ENCODE results near the gene IFI35.

Gene IFI35

GRCh38 chr17:43024407-43025289, 18.1 kb downstream of the IFI35 start, which contains the start of gene RND2:
Gene RND2 (plus strand): TSS chr17:43025231. CDS start chr17:43025348, 117 bp downstream.
- H4K91ac ChIP-seq (ENCODE audit: low read length) = peak within 1 kb of the TSS; percentile 44
- under 1% methylated on average over 39 of the region's 61 CpGs for WGBS

GRCh38 chr17:43025290-43025657, 18.7 kb downstream of the IFI35 start:
- Histone ChIP-seq H2AFZ (ENCODE audit: low read depth, low read length) (peak overlapping the region; percentile 55), H2AK5ac (ENCODE audit: low read length, severe bottlenecking) (no peak overlapping the region), H3K14ac (ENCODE audit: low read length in 2 of 2) (no peak overlapping the region), H4K8ac (ENCODE audit: low read length) (peak overlapping the region; percentile 75), H2BK12ac (ENCODE audit: low read length in 2 of 2) (no peak overlapping the region), H3K79me1 (replicated peaks; ENCODE audit: low read length, poor library complexity, severe bottlenecking) (no peaks in the 10 kb centered on the region), H3K9me3 (ENCODE audit: control insufficient read depth, low read length) (no peaks in the 10 kb centered on the region), H2BK120ac (ENCODE audit: low read depth, low read length) (no peak overlapping the region), H2BK5ac (ENCODE audit: low read depth, low read length, poor library complexity, severe bottlenecking) (no peak overlapping the region), H2BK15ac (ENCODE audit: low read depth, poor library complexity, severe bottlenecking) (peak overlapping the region; percentile 75), H3K4me1 (ENCODE audit: control insufficient read depth, insufficient read depth, low read depth, low read length) (peaks cover 8% of the 10 kb centered on the region), H4K91ac (ENCODE audit: low read length) (peak overlapping the region; percentile 44), H3K9ac (ENCODE audit: low read length) (no peak overlapping the region), H3K4ac (ENCODE audit: low read depth in 1 of 2, low read length in 2 of 2) (no peak overlapping the region), H3K4me2 (ENCODE audit: low read length, poor library complexity, severe bottlenecking) (peak overlapping the region; percentile 76), H3K18ac (ENCODE audit: low read depth in 1 of 2, low read length in 2 of 2) (peak overlapping the region in 1 of 2 experiments; percentile 88), H3K4me3 (ENCODE audit: insufficient read depth in 1 of 2, low read depth in 1 of 2, low read length in 2 of 2) (peak overlapping the region; percentile 51 to 58), H3K36me3 (ENCODE audit: control insufficient read depth in 1 of 2, insufficient read depth in 2 of 2, low read depth in 1 of 2, low read length in 2 of 2) (peaks cover 0 to 2% of the 10 kb centered on the region in 2 experiments), H3K23ac (ENCODE audit: low read length in 2 of 2) (no peak overlapping the region), H3K27ac (ENCODE audit: low read length, poor library complexity, severe bottlenecking) (no peak overlapping the region), H3K27me3 (ENCODE audit: control insufficient read depth in 1 of 2, insufficient read depth in 1 of 2, low read length in 2 of 2) (no peaks in the 10 kb centered on the region)
- WGBS = 6% methylated on average over 27 of the region's 27 CpGs
- DNase-seq = no peak

More at GRCh38 chr17:43024407-43025289, 18.1 kb downstream of the IFI35 start, which contains the start of gene RND2:
- Histone ChIP-seq H2BK15ac (ENCODE audit: low read depth, poor library complexity, severe bottlenecking) (peak within 1 kb of the TSS; percentile 75), H3K27me3 (ENCODE audit: control insufficient read depth in 1 of 2, insufficient read depth in 1 of 2, low read length in 2 of 2) (no peaks in the 10 kb centered on the region), H3K36me3 (ENCODE audit: control insufficient read depth in 1 of 2, insufficient read depth in 2 of 2, low read depth in 1 of 2, low read length in 2 of 2) (peaks cover 5 to 8% of the 10 kb centered on the region in 2 experiments), H3K18ac (ENCODE audit: low read depth in 1 of 2, low read length in 2 of 2) (peak within 1 kb of the TSS in 1 of 2 experiments; percentile 88), H3K9ac (ENCODE audit: low read length) (peak within 1 kb of the TSS; percentile 94), H3K4ac (ENCODE audit: low read depth in 1 of 2, low read length in 2 of 2) (no peak within 1 kb of the TSS), H3K23ac (ENCODE audit: low read length in 2 of 2) (no peak within 1 kb of the TSS), H3K4me2 (ENCODE audit: low read length, poor library complexity, severe bottlenecking) (peak within 1 kb of the TSS; percentile 76), H2BK120ac (ENCODE audit: low read depth, low read length) (no peak within 1 kb of the TSS), H3K4me3 (ENCODE audit: insufficient read depth in 1 of 2, low read depth in 1 of 2, low read length in 2 of 2) (peak within 1 kb of the TSS; percentile 58 to 83), H3K9me3 (ENCODE audit: control insufficient read depth, low read length) (no peaks in the 10 kb centered on the region), H3K14ac (ENCODE audit: low read length in 2 of 2) (no peak within 1 kb of the TSS), H4K8ac (ENCODE audit: low read length) (peak within 1 kb of the TSS; percentile 75), H2BK12ac (ENCODE audit: low read length in 2 of 2) (no peak within 1 kb of the TSS), H3K27ac (ENCODE audit: low read length, poor library complexity, severe bottlenecking) (no peak within 1 kb of the TSS), H3K4me1 (ENCODE audit: control insufficient read depth, insufficient read depth, low read depth, low read length) (peaks cover 13% of the 10 kb centered on the region), H2AK5ac (ENCODE audit: low read length, severe bottlenecking) (no peak within 1 kb of the TSS), H2BK5ac (ENCODE audit: low read depth, low read length, poor library complexity, severe bottlenecking) (no peak within 1 kb of the TSS), H3K79me1 (replicated peaks; ENCODE audit: low read length, poor library complexity, severe bottlenecking) (no peaks in the 10 kb centered on the region), H2AFZ (ENCODE audit: low read depth, low read length) (peak within 1 kb of the TSS; percentile 55)
- DNase-seq = peak; percentile 98

DNA sequence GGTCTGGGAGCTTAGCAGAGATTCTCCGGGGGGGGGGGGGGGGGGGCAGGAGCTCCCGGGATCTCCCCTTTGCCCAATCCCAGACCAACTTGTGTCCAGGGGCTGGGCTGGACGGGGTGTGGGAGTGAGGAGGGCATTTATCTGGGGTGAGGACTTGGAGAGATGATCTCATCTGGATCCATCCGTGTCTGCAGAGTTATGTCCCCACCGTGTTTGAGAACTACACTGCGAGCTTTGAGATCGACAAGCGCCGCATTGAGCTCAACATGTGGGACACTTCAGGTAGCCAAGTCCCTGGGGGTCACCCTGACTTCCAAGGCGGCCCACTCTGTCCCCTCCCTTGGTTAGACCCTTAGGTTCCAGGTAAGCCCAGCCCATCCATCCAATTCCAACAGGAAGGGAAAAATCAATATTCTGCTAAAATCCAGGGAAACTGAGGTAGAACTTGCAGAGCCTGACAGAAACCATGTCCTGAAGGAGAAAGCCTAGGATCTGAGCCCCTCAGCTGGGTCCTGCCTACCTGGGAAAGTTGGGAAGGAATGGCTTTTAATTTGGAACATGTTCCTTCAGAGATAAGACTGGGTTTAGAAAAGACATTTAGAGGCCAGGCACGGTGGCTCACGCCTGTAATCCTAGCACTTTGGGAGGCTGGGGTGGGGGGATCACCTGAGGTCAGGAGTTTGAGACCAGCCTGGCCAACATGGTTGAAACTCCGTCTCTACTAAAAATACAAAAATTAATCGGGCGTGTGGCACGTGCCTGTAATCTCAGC, 19.4 kb downstream of the IFI35 start:
- Histone ChIP-seq H3K4ac (ENCODE audit: low read depth in 1 of 2, low read length in 2 of 2) (no peak overlapping the region), H2AK5ac (ENCODE audit: low read length, severe bottlenecking) (no peak overlapping the region), H4K91ac (ENCODE audit: low read length) (no peak overlapping the region), H3K18ac (ENCODE audit: low read depth in 1 of 2, low read length in 2 of 2) (no peak overlapping the region), H2BK120ac (ENCODE audit: low read depth, low read length) (no peak overlapping the region), H3K4me3 (ENCODE audit: insufficient read depth in 1 of 2, low read depth in 1 of 2, low read length in 2 of 2) (no peak overlapping the region), H3K27ac (ENCODE audit: low read length, poor library complexity, severe bottlenecking) (no peak overlapping the region), H3K36me3 (ENCODE audit: control insufficient read depth in 1 of 2, insufficient read depth in 2 of 2, low read depth in 1 of 2, low read length in 2 of 2) (no peaks in the 10 kb centered on the region), H3K9me3 (ENCODE audit: control insufficient read depth, low read length) (no peaks in the 10 kb centered on the region), H2BK5ac (ENCODE audit: low read depth, low read length, poor library complexity, severe bottlenecking) (no peak overlapping the region), H3K9ac (ENCODE audit: low read length) (no peak overlapping the region), H3K23ac (ENCODE audit: low read length in 2 of 2) (no peak overlapping the region), H3K4me1 (ENCODE audit: control insufficient read depth, insufficient read depth, low read depth, low read length) (peaks cover 5% of the 10 kb centered on the region), H3K27me3 (ENCODE audit: control insufficient read depth in 1 of 2, insufficient read depth in 1 of 2, low read length in 2 of 2) (no peaks in the 10 kb centered on the region), H2AFZ (ENCODE audit: low read depth, low read length) (no peak overlapping the region), H4K8ac (ENCODE audit: low read length) (no peak overlapping the region), H3K79me1 (replicated peaks; ENCODE audit: low read length, poor library complexity, severe bottlenecking) (no peaks in the 10 kb centered on the region), H3K14ac (ENCODE audit: low read length in 2 of 2) (no peak overlapping the region), H2BK12ac (ENCODE audit: low read length in 2 of 2) (no peak overlapping the region), H2BK15ac (ENCODE audit: low read depth, poor library complexity, severe bottlenecking) (no peak overlapping the region), H3K4me2 (ENCODE audit: low read length, poor library complexity, severe bottlenecking) (no peak overlapping the region)
- WGBS = 77% methylated on average over 14 of the region's 16 CpGs
- DNase-seq = no peak

- no peaks in the 10 kb centered on the region for H3K36me3 ChIP-seq (ENCODE audit: control insufficient read depth in 1 of 2, insufficient read depth in 2 of 2, low read depth in 1 of 2, low read length in 2 of 2)
- no peaks in the 10 kb centered on the region for H3K27me3 ChIP-seq (ENCODE audit: control insufficient read depth in 1 of 2, insufficient read depth in 1 of 2, low read length in 2 of 2)
- H3K23ac ChIP-seq (ENCODE audit: low read length in 2 of 2) = no peak overlapping the region
- H3K9ac ChIP-seq (ENCODE audit: low read length) = no peak overlapping the region
- no peak overlapping the region for H2BK12ac ChIP-seq (ENCODE audit: low read length in 2 of 2)
- no peak overlapping the region for H3K18ac ChIP-seq (ENCODE audit: low read depth in 1 of 2, low read length in 2 of 2)
- H3K9me3 ChIP-seq (ENCODE audit: control insufficient read depth, low read length) = no peaks in the 10 kb centered on the region
- H3K4me2 ChIP-seq (ENCODE audit: low read length, poor library complexity, severe bottlenecking) = no peak overlapping the region
- WGBS = 98% methylated on average over 5 of the region's 5 CpGs
- peaks cover 5% of the 10 kb centered on the region for H3K4me1 ChIP-seq (ENCODE audit: control insufficient read depth, insufficient read depth, low read depth, low read length)
- no peak overlapping the region for H2AK5ac ChIP-seq (ENCODE audit: low read length, severe bottlenecking)
- no peak for DNase-seq
- no peak overlapping the region for H4K8ac ChIP-seq (ENCODE audit: low read length)
- no peak overlapping the region for H3K4me3 ChIP-seq (ENCODE audit: insufficient read depth in 1 of 2, low read depth in 1 of 2, low read length in 2 of 2)
- H2AFZ ChIP-seq (ENCODE audit: low read depth, low read length) = no peak overlapping the region
- no peak overlapping the region for H3K4ac ChIP-seq (ENCODE audit: low read depth in 1 of 2, low read length in 2 of 2)
- no peak overlapping the region for H3K14ac ChIP-seq (ENCODE audit: low read length in 2 of 2)
- no peak overlapping the region for H2BK5ac ChIP-seq (ENCODE audit: low read depth, low read length, poor library complexity, severe bottlenecking)
- H2BK120ac ChIP-seq (ENCODE audit: low read depth, low read length) = no peak overlapping the region
- H3K79me1 ChIP-seq (replicated peaks; ENCODE audit: low read length, poor library complexity, severe bottlenecking) = no peaks in the 10 kb centered on the region
- no peak overlapping the region for H2BK15ac ChIP-seq (ENCODE audit: low read depth, poor library complexity, severe bottlenecking)
- H3K27ac ChIP-seq (ENCODE audit: low read length, poor library complexity, severe bottlenecking) = no peak overlapping the region
- no peak overlapping the region for H4K91ac ChIP-seq (ENCODE audit: low read length)
These were observed 20.0 kb downstream of the IFI35 start for GRCh38 chr17:43026595-43026994.

All from mesenchymal stem cell (in vitro differentiated cells and primary cell).